HG03097 (cell line): ENCODE measurements around the gene RAD51B.

Experiments
- ATAC-seq: cut with Tn5 transposase; IDR thresholded peaks from one replicate; pipeline ENCODE4 v1.9.1; 2021; ENCODE audit not compliant: unreplicated experiment, low FRiP score

Gene RAD51B

DNA sequence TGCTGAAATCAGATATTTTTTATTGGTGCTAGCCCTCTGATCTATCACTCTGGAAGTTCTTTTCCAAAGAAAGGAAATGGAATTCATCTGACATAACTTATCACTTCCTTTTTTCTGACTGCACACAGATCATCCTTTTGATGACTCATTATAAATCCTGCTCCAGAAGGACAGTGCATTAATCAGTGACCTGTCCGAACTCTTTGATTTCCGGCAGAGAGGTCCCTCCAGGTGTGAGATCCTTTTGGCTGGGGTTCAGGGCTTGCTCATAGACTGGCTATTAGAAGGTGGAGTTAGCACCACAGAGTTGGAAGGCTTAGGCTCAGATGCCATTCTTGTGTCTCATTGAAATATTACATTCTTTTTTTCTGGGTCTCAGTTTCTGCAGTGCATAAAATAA is 645.1 kb downstream of the RAD51B start:
- ATAC-seq, result no peak

DNA sequence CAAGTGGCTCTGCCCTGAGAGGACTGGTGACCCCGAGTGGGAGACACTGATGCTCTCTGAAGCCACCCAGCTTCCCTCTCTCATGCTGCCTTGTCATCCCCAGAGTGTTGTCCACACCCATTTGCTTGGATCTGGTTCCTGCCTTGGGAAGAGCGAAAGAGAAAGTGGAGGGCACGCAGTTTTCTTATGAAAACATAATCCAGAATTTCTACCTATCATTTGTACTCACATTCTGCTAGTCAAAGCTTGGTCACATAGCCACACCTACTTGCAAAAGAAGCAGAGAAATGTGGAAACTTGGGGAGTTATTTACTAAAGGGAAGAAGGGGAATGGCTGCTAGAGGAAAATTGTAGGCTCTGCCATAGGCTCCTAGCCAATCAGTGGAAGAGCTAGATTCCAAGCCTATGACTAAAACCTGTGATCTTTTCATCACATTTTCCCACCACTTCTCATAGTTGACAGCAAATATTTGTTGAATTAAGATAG is 647.0 kb downstream of the RAD51B start:
- no peak for ATAC-seq

DNA sequence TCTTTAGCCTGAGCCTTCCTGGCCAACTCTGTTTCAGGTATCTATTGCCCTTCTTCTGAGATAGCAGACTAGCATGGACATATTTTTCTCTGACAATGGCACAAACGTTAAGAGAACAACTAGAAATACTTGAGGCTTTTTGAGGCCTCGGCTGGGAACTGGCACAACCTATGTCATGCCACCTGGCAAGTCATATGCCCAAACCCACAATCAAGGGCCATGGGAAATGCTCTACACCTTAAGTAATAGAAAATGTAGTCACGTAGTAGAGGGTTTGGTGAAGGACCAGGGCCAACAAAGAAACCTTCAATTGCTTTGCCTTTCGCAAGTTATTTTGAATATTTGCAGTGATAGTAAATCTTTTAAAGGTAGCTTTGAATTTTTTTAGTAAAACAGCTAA is 647.8 kb downstream of the RAD51B start:
- ATAC-seq, result no peak

DNA sequence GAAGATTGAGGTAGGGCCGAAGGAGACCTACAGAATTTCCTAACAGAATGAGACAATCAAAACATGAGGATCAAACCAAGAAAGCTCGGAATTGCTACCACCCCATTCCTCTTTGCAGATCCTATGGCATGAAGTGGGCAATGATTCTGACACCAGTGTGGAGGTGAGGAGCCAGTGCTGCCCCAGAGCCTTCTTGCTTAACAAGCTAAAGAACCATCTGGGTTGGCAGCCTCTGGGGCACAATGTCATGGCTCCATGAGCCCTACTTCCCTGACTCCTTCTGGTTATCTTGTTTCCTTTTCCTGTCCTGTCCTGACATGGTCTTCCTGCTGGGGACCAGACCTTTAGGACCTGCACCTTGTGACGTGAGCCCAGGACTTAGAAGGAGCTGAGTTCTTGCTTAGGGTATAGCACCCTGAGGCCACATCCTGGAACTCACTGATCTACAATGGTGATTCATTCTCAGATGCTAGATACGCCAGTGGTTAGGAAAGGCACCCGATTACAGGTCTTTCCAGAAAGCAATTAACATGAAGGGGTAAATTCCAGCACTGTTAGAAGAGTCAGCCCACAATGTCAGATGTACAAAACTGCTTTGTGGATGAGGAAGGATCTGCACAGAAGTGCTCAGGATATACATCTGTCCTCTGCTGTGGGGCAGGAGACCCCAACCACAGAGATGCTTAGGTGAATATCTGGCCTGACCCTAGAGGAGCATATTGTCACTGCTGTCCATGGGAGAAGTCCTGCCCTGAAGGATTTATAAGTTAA is 649.0 kb downstream of the RAD51B start:
- ATAC-seq, result no peak

DNA sequence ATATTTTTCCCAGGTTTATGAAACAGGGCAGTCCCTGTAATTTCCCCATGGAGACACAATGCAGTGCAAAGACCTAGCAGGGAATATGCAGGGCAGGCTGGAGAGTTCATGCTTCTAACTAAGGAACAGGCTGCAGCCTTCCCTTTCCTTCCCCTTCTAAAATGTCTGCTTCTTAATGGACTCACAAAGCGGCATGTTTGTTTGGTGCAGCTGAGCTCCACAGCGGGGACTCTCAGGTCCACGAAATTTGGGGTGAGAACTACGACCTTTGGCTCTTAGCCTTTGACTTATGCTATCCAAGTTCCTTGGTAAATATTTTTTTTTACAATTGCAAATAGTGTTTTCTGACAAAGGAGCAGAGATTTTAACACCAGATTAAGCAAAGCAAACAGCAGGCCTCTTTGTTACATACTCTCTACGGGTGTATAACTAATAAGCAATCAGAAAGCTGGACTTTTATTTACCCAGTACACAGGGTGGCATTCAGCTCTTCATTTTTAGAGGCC is 649.7 kb downstream of the RAD51B start:
- no peak for ATAC-seq

DNA sequence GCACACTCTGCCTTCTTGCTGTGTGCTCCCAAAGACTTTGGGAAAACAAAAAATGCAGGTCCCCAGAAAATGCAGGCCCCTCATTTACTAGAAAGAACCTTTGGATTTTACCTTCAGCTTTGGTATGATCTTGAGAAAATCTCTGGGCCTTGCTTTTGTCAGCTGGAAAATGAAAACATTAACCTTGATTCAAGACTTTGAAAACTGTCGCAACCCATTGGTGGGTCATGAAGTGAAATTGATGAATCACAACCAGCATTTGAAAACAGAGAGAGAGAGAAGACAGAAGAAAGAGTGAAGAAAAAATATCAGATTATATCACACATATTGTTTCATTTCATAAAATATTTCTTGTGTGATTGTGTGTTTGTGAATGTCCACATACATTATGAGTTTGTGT is 650.8 kb downstream of the RAD51B start:
- no peak for ATAC-seq

DNA sequence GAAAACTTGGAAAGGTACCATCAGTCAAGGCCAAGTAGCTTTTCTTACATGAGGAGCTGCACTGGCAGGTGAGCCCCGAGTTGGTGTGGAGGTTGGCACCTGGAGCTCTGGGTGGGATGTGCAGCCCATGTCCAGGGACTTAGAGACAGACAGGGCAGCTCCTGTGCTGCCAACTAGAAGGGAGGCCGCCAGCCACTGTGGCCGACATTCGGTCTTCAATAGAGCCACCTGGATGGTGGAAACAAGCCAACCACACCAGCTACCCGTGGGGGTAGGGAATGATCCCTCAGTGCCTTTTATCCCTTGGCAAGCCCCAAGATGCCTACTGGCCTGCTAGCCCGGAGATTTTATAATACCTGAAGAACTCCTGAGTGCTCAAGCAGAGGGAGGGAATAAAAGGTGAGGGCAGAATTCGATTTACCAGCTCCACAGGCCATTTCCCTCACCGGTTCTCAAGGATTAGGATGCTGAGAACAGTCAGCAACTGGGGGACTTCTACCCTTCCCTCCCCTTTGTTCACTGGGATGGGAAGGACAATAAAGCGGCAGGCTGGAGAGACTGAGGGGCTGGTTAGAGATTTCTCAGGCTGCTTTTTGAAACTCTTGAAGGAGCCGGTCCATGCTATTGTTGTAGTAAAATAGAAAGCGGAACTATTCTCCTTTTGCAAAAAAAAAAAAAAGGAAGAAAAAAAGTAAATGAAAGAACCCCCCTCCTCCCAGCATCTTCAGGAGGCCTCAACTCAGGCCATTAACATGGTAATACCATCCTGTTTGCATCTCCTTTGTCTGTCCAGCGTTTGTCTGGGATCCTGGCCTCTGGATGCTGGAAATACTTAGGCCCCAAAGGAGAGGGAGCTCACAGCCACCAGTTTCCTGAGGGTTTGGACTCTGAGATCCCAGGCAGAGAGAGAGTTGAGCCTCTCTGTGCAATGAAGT is 651.7 kb downstream of the RAD51B start:
- no peak for ATAC-seq

DNA sequence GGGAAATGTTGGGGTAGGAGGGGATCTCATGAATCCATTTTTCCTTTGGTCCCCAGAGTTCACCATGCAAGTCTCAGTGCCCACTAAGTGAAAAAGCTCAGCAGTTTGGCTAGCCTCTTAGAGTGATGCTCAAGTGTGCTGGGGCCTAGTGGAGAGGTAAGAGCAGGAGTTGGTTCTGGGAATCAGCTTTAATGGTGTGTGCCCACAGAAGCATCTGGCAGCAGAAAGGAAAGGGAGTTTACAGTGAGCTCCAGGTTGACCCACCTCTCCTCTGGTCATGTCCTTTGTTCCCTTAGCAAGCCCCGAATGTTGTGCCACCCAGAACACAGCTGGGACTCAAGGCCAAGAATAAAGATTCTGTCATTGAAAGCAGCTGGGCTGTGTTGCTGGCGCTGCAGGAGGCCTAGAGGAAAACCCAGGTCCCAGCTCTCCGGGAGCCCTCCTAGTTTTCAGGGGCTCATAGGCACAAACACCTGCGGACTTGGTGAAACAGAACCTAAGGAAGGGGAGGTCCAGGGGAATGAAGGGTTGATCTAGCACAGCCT is 652.5 kb downstream of the RAD51B start:
- ATAC-seq, result no peak

DNA sequence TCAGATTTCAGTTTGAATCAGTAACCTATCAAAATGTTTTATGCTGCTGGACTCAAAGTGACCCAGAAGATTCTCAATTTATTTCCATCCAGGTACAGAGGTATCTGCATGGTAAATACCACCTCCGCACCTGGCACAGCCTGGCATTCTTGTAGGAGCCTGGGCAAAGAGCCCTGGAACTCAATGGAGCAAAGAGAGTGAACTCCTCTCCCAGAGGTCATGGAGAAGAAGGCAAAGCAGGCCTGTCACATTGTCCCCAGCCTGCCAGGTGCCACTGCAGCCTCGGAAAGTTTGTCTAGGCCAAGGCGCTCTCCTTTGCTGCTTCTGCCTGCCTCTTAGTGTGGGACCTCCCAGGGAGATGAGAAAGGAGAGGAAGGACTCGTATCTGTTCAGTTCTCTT is 653.5 kb downstream of the RAD51B start:
- ATAC-seq, result no peak

DNA sequence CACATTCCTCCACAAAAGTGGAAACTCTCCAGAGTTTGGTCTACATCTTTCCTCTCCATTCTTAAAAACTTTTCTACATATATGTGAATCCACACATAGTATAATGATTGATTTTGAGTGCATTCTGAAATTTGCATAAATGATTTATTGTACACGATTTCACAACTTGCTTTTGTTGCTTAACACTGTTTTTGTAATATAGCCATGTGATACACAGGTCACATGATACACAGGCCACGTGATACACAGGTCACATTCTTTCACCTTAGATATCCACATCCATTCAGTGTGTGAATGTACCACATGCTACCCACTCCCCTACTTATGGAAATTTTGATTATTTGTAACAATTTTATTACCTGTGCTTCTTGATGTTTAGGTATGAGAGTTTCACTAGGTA is 654.2 kb downstream of the RAD51B start:
- ATAC-seq, result no peak

DNA sequence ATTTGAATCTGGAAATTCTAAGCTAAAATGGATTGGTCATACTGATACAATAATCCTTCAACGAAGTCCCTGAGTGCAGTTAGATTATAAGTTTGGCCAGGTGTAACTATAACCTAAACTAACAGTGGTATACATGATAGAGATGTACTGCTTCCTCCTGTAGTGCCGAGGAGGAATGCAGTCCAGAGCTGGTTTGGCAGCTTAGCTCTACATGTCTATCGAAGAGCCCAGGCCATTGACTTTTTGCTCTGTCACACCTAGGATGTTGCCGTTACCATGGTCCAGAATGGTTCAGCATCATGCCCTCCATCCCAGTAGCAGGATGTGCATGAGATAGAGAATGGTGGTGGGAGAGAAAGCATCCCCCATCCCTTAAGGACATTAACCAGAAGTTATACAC is 655.2 kb downstream of the RAD51B start:
- no peak for ATAC-seq

DNA sequence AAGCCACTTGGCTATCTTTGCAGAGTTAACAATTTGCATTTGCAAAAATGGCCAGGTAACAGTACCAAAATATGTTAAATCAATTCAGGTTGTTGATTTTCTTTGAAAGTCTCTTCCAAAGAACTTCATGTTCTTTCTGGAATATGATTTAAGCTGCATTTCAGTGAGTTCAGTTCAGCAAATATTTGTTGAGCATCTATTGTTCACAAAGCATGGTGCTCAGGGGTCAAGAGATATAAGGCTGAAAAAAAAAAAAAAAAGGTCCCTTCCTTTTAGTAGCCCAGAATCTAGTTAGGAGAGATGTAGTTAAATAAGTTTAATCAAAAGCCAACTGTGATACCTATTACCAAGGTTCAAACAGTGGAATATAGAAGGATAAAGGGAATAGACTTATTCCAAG is 656.2 kb downstream of the RAD51B start:
- no peak for ATAC-seq

DNA sequence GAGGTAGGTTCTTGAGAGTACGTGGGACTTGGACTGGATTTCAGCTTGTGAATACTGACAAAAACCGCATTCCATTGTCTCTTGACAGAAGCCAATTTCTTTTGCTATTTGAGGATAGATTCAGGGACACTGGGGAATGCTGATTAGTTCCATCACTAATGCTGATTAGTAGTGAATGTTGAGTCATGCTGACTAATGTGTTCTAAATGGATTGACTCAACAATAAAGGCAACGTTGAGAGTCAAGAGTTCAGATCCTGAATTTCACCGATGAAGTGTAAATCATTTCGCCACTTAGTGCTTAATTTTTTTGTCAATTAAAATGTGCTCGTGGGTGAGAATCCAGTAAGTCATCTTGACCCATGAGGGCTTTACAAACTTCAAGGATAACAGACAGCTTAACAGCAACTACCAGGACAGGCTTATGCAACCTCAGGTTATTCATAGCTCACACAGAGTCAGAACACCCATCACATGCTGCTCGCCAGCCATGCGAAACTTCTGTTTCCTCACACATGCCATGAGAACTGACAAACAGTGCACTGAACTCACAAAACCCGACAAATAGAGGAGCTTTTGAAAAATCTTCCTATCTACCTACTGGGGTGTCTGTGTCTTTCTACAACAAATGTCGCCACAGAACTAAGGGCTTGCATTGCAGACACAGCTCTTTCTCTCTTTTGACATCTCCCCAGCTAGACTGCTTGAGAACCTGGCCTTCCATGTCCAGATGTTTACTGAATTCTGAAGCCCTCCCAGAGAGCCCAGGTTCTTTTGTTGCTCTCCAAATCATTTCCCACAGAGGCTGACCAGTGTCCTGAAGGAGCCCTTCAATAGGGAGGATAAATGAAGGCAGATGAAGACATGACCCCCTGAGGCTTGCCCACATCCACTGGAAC is 656.9 kb downstream of the RAD51B start:
- ATAC-seq, result no peak

DNA sequence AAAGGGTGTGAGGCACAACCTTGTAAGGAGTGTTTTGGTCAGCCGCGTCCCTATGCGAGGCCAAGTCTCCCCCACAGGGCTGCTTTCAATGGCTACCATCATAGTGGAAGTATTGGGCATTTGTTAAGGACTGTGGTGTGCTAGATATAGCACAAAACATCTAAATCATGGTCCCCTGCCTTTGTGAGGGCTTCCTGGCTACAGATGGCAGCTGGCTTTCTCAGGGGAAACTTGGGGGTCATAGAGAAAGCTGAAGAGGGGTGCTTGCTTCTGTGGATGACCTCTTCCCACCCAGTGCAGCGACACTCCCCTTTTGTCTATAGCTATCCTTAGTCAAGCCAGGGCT is 657.5 kb downstream of the RAD51B start:
- ATAC-seq, result no peak

DNA sequence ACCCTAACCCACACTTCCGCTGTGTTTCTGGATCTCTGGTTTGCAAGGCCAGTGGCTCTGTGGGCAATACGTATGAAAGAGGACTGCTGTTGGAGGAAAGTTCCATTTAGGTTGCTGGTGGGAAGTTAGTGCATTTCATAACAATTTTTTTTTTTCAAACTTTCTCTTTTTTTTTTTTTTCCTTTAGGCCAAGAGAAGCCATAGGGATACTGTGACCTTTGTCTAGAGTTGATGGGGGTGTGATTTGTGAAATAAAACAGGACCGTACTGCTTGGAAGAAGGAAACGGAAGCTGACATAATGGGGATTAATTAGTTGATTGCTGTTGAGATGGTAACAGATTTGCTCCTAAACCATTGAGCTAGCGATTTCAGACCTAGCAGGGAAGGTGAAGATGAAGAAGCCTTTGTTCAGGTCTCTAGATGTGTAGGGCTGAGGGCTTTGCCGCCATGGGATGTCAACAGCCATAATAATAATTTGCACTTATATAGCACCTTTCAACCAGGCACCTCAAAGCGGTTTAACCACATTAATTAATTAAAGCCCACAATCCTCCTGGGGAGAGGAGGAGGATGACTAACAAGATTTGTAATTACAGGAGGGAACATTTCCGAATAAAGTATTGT is 658.0 kb downstream of the RAD51B start:
- no peak for ATAC-seq

DNA sequence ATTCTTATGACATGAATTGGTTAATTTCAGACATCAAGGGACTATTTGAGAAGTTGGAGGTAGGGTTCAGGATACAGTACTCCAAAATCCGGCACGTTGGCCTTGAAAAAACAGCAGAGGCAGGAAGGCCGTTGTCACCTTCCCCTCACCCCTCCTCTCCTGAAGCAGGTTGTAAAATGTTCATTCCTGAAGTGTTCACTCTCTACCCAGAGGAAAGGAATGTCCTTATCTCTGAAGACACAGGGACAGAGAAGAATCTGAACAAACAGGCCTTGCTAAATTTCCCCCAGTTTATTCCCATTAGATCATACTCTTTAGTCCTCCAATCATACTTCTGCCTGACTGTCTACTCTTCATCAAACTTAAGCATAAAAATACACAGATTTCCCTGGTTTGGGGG is 659.7 kb downstream of the RAD51B start:
- ATAC-seq, result no peak

DNA sequence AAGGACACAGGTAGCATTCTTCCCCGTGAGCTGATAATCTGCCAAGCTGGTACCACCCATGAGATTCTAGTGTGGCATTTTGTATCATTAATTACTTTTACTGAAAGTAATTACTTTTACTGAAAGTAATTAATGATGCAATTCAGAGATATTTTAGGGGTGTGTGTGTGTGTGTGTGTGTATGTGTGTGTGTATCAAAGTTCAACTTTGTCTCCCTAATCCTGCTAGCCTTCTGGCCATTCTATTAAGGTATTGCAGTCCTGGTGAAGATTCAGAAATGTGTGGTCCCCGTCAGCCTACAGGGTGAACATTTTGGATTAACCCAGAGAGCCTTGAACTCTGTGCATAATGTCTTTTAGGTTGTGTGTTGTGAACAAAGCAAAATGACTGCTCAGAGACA is 662.4 kb downstream of the RAD51B start:
- no peak for ATAC-seq

DNA sequence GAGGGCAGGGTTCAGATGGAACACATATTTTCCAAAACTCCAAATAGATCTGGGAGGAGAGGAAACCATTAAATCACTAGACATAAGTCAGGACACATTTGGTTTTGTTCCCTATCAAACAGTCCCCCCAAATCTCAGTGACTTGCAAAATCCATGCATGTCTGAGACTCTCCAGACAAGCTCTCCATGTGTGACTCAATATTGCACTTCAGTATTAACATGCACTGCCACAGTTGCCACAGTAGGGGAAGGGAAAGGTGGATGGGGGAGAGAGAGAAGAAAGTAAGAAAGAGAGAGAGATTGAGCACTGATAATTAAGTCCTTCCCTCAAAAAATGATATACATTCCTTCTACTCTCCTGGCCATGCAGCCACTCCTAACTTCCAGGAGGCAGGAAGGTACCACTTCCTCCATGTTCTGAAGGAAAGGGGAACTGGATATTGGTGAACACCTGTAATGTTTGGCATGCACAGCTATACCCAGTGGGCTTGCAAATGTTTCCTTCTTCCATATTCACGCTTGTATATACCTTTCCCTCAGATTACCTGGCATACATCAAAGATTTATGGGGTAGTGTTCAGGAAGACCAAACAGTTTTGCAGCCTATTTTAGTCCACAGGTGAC is 663.3 kb downstream of the RAD51B start:
- ATAC-seq, result no peak

DNA sequence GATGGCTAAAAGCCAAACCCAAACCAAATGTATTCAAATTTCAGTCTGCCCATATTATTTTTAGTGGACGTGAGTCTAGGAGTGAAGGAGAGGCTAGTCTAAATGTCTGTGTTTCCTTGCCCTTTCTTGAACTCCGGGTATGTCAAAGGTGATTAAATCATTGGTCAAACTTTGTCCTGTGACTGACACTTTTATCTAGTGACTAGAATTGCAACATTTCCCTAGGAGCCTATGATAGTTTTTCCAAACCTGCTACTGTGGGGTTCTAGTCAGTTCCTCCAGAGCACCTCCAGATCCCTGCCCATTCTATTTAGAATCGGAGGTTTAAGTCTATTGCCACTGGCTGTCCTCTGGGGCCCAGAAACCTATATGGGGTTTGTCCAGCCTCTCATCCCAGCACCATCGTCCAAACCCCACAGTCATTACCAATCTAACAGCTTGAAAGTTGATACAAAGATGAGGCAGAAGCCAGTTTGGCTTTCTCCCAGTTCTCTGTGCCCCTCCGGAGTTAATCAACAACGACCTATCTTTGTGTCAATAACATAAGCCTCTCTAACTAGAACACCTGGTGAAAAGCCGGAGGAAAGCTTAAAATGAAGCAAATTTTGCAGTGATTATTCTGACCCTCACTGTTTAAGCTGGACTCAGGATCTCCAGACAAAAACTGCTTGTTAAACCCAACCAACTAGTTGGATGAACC is 666.6 kb downstream of the RAD51B start:
- no peak for ATAC-seq
